Stomach (tissue), 9 donors: ENCODE measurements around the gene ARHGAP33. TPM values are rescaled to one million over a fixed set of nuclear protein-coding genes. Genes with fewer than 3 reads are reported as not detected.

ENCODE experiments used
- DNase-seq, 2 donors: peaks; one replicate each; pipeline versions ENCODE4 v3.0.0 to v3.0.0-alpha.2; 2013 to 2019
- H3K27ac ChIP-seq, 5 donors: fragments of 200-600 bp in 4 of 5; sonication (generic) in 4 of 5; one replicate each; pipeline ENCODE4 v1.5.1; 2013 to 2019; ENCODE audit warnings: mild to moderate bottlenecking in 1 of 5, moderate library complexity in 1 of 5
- H3K27me3 ChIP-seq, 3 donors: fragments of 200-600 bp; sonication (generic); one replicate each; pipeline ENCODE4 v1.5.1; 2017 to 2019; ENCODE audit warnings: mixed run types in 1 of 3
- H3K36me3 ChIP-seq, 4 donors: fragments of 200-600 bp; sonication (generic); 1 replicate in 3 of 4; 2 replicates in 1 of 4; pipeline ENCODE4 v1.5.1; 2016 to 2019
- H3K4me1 ChIP-seq, 4 donors: fragments of 200-600 bp; sonication (generic); one replicate each; pipeline ENCODE4 v1.5.1; 2016 to 2019
- H3K4me3 ChIP-seq, 4 donors: fragments of 200-600 bp; sonication (generic) in 3 of 4; one replicate each; pipeline ENCODE4 v1.5.1; 2016 to 2019; ENCODE audit warnings: mild to moderate bottlenecking in 1 of 4
- H3K9me3 ChIP-seq, 4 donors: fragments of 200-600 bp; sonication (generic); one replicate each; pipeline ENCODE4 v1.5.1; 2016 to 2019
- EP300 ChIP-seq: sonication (generic); formaldehyde crosslinking; IDR thresholded peaks from one replicate; pipeline ENCODE4 v1.6.1; 2017; ENCODE audit warnings: antibody characterized with exemption
- POLR2A ChIP-seq, 4 donors: fragments of 450-650 bp; IDR thresholded peaks; one replicate each; pipeline ENCODE4 v1.6.1; 2016; ENCODE audit warnings: antibody characterized with exemption in 4 of 4, control low read depth in 2 of 4, mild to moderate bottlenecking in 1 of 4, moderate library complexity in 1 of 4
- POLR2AphosphoS5 ChIP-seq, 3 donors: sonication (generic); formaldehyde crosslinking; IDR thresholded peaks; one replicate each; pipeline ENCODE4 v1.6.1; 2016; ENCODE audit warnings: antibody characterized with exemption in 3 of 3
- WGBS, 5 donors: extraction: QIAGEN DNeasy Blood & Tissue Kit in 3 of 5; methylation state at CpG; one replicate each; pipeline versions ENCODE4 v1.1.5 to v1.1.7; 2013 to 2018; 5-methylcytosine and 5-hydroxymethylcytosine counted together
- intact Hi-C: fragments of 100-400 bp; cut with DNase I; formaldehyde crosslinking; loops from one replicate; pipeline ENCODE4 v1.15.1; 2023; ENCODE audit warnings: low total_unique reads
- polyA plus RNA-seq, 3 donors: library from polyadenylated mRNA; stranded (reverse); fragments of 200-250 nt; gene quantifications; one replicate each; pipeline ENCODE4 v1.2.3, GENCODE V29; 2013
- total RNA-seq, 5 donors: library from RNA; depleted of rRNA; stranded (reverse); fragments of >200 nt; gene quantifications; one replicate each; pipeline versions ENCODE4 v1.1.0 to v1.2.3, GENCODE V29; 2014 to 2016
- TF ChIP-seq, protein P1 (sequence below), 7 experiments: fragments of 450-650 bp in 4 of 7; fragments of 200-600 bp in 3 of 7; sonication (generic) in 3 of 7; IDR thresholded peaks; one replicate each; pipeline ENCODE4 v1.5.1; 2016 to 2019; ENCODE audit warnings: antibody characterized with exemption in 7 of 7, control low read depth in 2 of 7, mild to moderate bottlenecking in 1 of 7
- donor health status: healthy with polysubstance abuse.
- donor health status: Bipolar disorder and iron deficiency.
- donor health status: healthy.

ARHGAP33 gene
- total and polyA plus RNA-seq, 8 donors: 1.4 to 73.6 (median 12.2) TPM

DNA sequence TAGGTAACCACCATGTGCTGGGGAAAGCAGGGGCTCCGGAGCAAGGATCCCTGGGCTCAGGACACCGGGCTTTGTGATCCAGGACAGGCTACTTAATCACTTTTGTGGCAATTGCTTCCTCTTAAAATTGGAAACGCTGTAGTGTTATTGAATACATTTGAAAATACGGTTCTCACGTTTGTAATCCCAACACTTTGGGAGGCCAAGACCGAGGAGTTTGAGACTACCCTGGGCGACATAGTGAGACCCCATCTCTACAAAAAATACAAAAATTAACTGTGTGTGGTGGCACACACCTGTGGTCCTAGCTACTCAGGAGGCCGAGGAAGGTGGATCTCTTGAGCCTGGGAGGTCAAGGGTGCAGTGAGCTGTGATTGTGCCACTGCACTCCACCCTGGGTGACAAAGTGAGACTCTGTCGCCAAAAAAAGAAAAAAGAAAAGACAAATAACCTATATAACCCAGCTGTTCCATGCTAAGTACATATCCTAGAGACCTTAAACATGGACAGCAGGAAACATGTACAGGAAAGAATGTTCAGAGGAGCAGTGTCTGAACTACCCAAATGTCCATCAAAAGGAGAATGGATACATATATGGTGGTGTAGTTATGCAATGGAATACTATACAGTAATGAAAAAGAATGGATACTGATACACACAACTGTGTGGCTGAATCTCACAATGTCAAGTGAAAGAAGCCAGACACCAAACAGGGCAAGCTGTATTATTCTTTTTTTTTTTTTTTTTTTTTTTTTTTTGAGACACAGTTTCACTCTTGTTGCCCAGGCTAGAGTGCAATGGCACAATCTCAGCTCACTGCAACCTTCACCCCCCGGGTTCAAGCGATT, 37.9 kb downstream of the ARHGAP33 start:
- intact Hi-C loops: no loop called here
- no peaks in the 10 kb centered on the region for H3K4me1 ChIP-seq
- peaks cover 0 to 76% (median 0%) of the 10 kb centered on the region in 3 donors for H3K27me3 ChIP-seq
- no peak overlapping the region for H3K4me3 ChIP-seq
- DNase-seq: no peak
- TF ChIP-seq, protein P1, sequence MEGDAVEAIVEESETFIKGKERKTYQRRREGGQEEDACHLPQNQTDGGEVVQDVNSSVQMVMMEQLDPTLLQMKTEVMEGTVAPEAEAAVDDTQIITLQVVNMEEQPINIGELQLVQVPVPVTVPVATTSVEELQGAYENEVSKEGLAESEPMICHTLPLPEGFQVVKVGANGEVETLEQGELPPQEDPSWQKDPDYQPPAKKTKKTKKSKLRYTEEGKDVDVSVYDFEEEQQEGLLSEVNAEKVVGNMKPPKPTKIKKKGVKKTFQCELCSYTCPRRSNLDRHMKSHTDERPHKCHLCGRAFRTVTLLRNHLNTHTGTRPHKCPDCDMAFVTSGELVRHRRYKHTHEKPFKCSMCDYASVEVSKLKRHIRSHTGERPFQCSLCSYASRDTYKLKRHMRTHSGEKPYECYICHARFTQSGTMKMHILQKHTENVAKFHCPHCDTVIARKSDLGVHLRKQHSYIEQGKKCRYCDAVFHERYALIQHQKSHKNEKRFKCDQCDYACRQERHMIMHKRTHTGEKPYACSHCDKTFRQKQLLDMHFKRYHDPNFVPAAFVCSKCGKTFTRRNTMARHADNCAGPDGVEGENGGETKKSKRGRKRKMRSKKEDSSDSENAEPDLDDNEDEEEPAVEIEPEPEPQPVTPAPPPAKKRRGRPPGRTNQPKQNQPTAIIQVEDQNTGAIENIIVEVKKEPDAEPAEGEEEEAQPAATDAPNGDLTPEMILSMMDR (IDR thresholded peaks at IDR 0.05): no peak
- TF ChIP-seq POLR2AphosphoS5 (IDR thresholded peaks at IDR 0.05): no peak
- no peak for TF ChIP-seq POLR2A (IDR thresholded peaks at IDR 0.05)
- no peak for TF ChIP-seq EP300
- WGBS, 5 donors: 80 to 85% (median 81%) methylated on average over 11 of the region's 11 CpGs
- no peaks in the 10 kb centered on the region for H3K9me3 ChIP-seq
- H3K36me3 ChIP-seq: no peaks in the 10 kb centered on the region
- H3K27ac ChIP-seq: no peak overlapping the region

DNA sequence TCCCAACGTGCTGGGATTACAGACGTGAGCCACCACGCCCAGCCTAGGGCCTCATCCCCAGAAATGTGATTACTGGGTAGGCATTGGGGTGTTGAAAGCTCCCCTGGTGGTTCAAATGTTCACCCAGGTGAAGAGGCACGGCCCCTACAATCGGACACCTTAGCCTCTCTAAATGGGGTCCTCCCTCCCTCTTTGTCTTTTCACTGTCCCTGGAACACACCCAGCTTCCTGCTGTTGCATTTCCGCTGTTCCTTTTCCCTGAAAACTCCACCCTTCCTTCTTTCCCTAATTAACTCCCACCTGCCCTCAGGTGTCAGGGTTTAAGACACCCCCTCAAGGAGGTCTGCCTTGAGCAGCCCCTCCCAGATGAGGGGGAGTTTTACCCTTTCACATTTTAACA, 40.9 kb downstream of the ARHGAP33 start:
- WGBS, 5 donors: 24 to 33% (median 30%) methylated on average over 6 of the region's 6 CpGs
- no peaks in the 10 kb centered on the region for H3K36me3 ChIP-seq
- H3K4me3 ChIP-seq: no peak overlapping the region
- H3K27ac ChIP-seq: no peak overlapping the region
- no peaks in the 10 kb centered on the region for H3K9me3 ChIP-seq
- TF ChIP-seq, protein P1 (IDR thresholded peaks at IDR 0.05): no peak
- TF ChIP-seq POLR2A (IDR thresholded peaks at IDR 0.05) (no peak), POLR2AphosphoS5 (IDR thresholded peaks at IDR 0.05) (no peak), EP300 (no peak)
- peaks cover 0 to 6% (median 0%) of the 10 kb centered on the region in 4 donors for H3K4me1 ChIP-seq
- intact Hi-C loops: no loop called here
- H3K27me3 ChIP-seq: peaks cover 0 to 71% (median 0%) of the 10 kb centered on the region in 3 donors
- DNase-seq: no peak

DNA sequence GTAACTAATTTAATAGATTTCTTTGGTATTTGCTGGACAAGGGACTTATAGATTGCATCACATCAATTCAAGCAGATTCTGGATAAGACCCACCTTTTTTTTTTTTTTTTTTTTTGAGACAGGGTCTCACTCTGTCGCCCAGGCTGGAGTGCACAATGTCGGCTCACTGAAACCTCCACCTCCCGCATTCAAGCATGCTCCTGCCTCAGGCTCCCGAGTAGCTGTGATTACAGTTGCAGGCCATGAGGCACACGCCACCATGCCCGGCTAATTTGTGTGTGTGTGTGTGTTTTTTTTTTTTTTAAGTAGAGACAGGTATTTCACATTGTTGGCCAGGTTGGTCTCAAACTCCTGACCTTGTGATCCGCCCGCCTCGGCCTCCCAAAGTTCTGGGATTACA, 41.5 kb downstream of the ARHGAP33 start:
- intact Hi-C loops: no loop called here
- no peak overlapping the region for H3K27ac ChIP-seq
- no peaks in the 10 kb centered on the region for H3K9me3 ChIP-seq
- WGBS, 5 donors: 70 to 86% (median 79%) methylated on average over 9 of the region's 9 CpGs
- no peak overlapping the region for H3K4me3 ChIP-seq
- H3K4me1 ChIP-seq: peaks cover 0 to 6% (median 0%) of the 10 kb centered on the region in 4 donors
- no peak for DNase-seq
- H3K36me3 ChIP-seq: no peaks in the 10 kb centered on the region
- peaks cover 0 to 71% (median 0%) of the 10 kb centered on the region in 3 donors for H3K27me3 ChIP-seq
- TF ChIP-seq POLR2A (IDR thresholded peaks at IDR 0.05): no peak

DNA sequence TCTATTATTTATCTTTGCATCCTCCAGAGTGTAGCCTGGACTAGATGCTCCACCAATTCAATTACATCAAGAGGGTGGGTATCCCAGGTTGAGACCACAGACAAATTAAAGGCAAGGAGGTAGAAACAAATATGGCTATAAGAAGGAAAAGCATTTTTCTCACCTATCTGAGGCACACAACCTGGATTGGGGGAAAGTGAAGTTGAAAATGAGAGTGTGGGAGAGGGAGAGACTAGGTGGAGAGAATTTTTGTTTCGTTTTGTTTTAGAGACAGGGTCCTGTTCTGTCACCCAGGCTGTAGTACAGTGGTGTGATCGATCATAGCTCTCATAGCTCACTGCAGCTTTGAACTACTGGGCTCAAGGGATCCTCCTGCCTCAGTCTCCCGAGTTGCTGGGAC, 43.1 kb downstream of the ARHGAP33 start:
- H3K27me3 ChIP-seq: peaks cover 0 to 68% (median 0%) of the 10 kb centered on the region in 3 donors
- TF ChIP-seq, protein P1 (IDR thresholded peaks at IDR 0.05): no peak
- TF ChIP-seq POLR2A (IDR thresholded peaks at IDR 0.05): no peak
- H3K4me1 ChIP-seq: peaks cover 0 to 6% (median 0%) of the 10 kb centered on the region in 4 donors
- no peaks in the 10 kb centered on the region for H3K9me3 ChIP-seq
- H3K36me3 ChIP-seq: no peaks in the 10 kb centered on the region
- intact Hi-C loops: no loop called here
- 55 to 70% (median 65%) methylated on average over 3 of the region's 3 CpGs for WGBS, 5 donors
- DNase-seq: no peak
- H3K27ac ChIP-seq: no peak overlapping the region
- no peak overlapping the region for H3K4me3 ChIP-seq

DNA sequence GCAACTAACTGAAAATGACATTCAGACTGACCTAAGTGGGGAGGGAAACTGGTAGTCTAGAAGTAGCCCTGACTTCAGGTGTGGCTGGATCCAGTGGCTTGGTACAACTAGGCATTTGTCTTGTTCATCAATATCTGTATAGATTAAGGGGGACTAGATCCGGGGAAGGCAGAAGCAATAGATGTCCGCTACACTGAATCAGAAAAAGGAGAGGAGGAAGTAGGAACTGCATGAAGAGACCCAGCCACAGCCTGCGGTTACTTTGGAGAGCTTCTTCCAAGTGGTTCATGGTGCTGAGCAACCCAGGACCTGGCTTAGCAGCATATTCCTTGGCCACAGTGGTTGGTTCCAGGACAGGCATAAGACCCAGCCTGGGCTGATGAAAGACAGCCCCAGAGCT, 47.2 kb downstream of the ARHGAP33 start:
- Histone ChIP-seq H3K36me3 (no peaks in the 10 kb centered on the region), H3K4me3 (no peak overlapping the region), H3K4me1 (peaks cover 0 to 6% (median 0%) of the 10 kb centered on the region in 4 donors), H3K27me3 (peaks cover 0 to 71% (median 4%) of the 10 kb centered on the region in 3 donors), H3K9me3 (no peaks in the 10 kb centered on the region), H3K27ac (no peak overlapping the region)
- TF ChIP-seq, protein P1 (IDR thresholded peaks at IDR 0.05): no peak
- intact Hi-C loops: no loop called here
- WGBS, 5 donors: 68 to 82% (median 76%) methylated on average over 3 of the region's 3 CpGs
- DNase-seq: no peak
